Astrocyte of the spinal cord (primary cell): Measurements from ENCODE around the gene SERPINB7.
A peak's percentile ranks its signal among the peaks of the same experiment; 100 is the strongest.

ENCODE experiments used
- DNase-seq: peaks from one replicate; pipeline ENCODE4 v3.0.0; 2011; ENCODE audit warnings: low read depth, low spot score
- H3K4me3 ChIP-seq: 2 replicates; pipeline ENCODE4 v1.5.1; 2011; ENCODE audit warnings: low read depth, mild to moderate bottlenecking, low read length, moderate library complexity
- in situ Hi-C: cut with HindIII; loops from 2 replicates; pipeline ENCODE4 v1.10.0; 2017; ENCODE audit warnings: low sequenced_read_pairs
- TF ChIP-seq, protein P1 (sequence below): IDR thresholded peaks from 2 replicates; pipeline ENCODE4 v1.5.1; 2012; ENCODE audit warnings: low read depth, mild to moderate bottlenecking, low read length, inconsistent platforms

SERPINB7 gene

GRCh38 chr18:63762518-63762917 lies 12.7 kb upstream of the SERPINB7 start:
- DNase-seq: peak; percentile 51
- H3K4me3 ChIP-seq: no peak overlapping the region
- TF ChIP-seq, protein P1, sequence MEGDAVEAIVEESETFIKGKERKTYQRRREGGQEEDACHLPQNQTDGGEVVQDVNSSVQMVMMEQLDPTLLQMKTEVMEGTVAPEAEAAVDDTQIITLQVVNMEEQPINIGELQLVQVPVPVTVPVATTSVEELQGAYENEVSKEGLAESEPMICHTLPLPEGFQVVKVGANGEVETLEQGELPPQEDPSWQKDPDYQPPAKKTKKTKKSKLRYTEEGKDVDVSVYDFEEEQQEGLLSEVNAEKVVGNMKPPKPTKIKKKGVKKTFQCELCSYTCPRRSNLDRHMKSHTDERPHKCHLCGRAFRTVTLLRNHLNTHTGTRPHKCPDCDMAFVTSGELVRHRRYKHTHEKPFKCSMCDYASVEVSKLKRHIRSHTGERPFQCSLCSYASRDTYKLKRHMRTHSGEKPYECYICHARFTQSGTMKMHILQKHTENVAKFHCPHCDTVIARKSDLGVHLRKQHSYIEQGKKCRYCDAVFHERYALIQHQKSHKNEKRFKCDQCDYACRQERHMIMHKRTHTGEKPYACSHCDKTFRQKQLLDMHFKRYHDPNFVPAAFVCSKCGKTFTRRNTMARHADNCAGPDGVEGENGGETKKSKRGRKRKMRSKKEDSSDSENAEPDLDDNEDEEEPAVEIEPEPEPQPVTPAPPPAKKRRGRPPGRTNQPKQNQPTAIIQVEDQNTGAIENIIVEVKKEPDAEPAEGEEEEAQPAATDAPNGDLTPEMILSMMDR: no peak
- in situ Hi-C loops: no loop called here

DNA sequence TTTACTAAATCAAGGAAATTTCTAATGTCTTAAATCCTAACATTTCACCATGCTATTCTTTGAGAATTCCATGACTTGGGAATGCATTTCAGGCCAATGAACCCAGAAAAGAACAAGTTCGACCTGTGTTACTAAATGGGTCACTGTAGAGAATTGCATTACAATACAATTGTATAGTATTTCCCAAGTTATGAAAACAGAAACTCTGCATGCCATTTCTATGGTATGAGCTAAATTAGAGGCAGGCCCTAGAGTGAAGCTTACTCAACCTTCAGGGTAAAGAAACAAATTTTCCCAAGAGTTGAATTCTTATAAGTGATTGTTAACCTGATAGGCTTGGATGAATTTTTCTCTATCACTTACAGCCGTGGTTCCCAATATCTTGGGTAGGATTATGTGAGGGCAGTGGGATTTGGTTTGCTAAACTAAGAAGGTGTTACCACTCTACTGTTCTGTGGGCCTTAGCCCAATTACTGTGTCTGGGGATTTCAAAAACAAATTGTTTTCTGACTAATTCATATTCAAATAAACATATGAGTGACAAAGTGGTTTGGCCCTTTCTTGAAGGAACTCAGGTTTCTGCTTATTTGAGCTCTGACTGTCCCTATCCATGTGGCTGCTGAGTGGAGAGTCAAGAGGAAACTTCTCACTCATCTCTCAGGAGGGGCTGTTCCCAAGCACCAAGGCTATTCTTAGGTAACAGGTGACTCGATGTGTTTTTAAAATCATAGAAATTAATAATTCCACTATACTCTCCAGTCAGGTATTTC lies 11.2 kb upstream of the SERPINB7 start:
- in situ Hi-C loops: no loop called here
- TF ChIP-seq, protein P1: no peak
- DNase-seq: no peak
- H3K4me3 ChIP-seq: no peak overlapping the region

GRCh38 chr18:63765837-63766236 lies 9.4 kb upstream of the SERPINB7 start:
- in situ Hi-C loops: no loop called here
- TF ChIP-seq, protein P1: no peak
- DNase-seq: no peak
- no peak overlapping the region for H3K4me3 ChIP-seq

GRCh38 chr18:63773551-63773950 lies 1.7 kb upstream of the SERPINB7 start:
- no peak for DNase-seq
- H3K4me3 ChIP-seq: no peak overlapping the region
- TF ChIP-seq, protein P1: no peak
- in situ Hi-C loops: no loop called here

DNA sequence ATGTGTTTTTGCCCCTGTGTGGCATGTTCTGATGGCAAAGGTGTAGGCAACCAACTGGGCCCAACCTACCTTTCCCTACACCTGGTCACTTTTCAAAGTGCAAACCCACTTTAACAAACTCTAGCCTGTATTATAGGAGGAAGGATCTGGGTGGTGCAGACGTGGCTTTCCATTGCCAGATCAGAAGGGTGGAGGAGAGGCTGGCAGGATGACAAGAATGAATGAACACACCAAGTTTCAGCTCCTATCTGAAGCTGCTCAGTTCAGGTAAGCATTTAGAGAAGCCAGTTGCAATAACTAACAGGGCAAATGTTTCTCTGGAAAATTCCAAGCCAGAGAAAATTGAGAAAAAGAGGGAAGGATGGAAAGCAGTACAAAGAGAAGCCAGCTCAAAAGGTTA lies 707 bp upstream of the SERPINB7 start:
- no peak for DNase-seq
- H3K4me3 ChIP-seq: no peak overlapping the region
- TF ChIP-seq, protein P1: no peak
- in situ Hi-C loops: no loop called here

DNA sequence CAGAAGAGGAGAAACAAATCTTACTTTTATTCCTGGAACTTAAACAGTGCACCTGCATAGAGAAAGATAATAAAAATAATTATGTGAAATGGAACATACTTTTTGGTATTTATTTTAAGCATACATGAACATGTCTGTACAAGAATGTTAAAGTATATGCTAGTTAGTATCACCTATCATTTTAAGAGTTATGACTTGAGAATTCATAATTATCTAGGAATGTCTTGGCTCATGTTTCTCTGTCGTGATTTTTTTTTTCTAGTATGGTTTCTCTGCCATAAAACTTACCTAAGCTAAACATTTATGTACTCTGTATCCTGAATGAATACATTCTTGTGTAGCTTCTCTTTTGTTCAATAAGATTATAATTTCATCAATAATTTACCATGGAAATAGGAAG lies 4.2 kb downstream of the SERPINB7 start:
- in situ Hi-C loops: no loop called here
- no peak overlapping the region for H3K4me3 ChIP-seq

More for the DNA sequence above, 4.2 kb downstream of the SERPINB7 start:
- TF ChIP-seq, protein P1: no peak
- no peak for DNase-seq
